HG02678 (cell line): Measurements from ENCODE around the gene SPAG7.

Experiments used
- ATAC-seq: cut with Tn5 transposase; IDR thresholded peaks from one replicate; pipeline ENCODE4 v1.9.1; 2021; ENCODE audit warnings: mild to moderate bottlenecking, moderate library complexity; ENCODE audit not compliant: unreplicated experiment

SPAG7 gene

DNA sequence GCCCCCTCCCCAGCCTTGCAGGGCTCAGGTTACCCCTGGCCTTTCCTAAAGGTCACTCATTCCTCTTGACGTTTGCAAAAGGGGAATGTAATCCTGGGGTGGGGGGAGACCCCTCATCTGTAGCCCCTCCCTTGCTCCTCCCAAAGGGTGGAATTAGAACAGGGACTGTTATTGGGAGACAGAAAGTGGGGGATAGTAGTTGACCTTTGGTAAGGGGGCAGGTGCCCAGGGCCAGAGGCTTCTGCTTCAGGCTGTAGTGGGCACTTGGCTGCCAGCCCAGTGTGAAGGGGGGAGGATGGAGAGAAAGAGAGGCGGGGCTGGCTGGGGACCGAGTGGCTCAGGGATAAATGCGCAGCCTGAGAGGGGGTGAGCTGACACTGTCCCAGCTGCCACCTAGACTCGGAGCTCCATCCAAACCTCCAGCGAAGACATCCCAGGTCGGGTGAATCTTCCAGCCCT lies 16.8 kb downstream of the SPAG7 start, which contains the start of gene ENO3:
ENO3 (plus strand) TSS at position 374 of the 459 bp plus-strand sequence. CDS start 711 bp downstream, outside the sequence.
- no peak for ATAC-seq

DNA sequence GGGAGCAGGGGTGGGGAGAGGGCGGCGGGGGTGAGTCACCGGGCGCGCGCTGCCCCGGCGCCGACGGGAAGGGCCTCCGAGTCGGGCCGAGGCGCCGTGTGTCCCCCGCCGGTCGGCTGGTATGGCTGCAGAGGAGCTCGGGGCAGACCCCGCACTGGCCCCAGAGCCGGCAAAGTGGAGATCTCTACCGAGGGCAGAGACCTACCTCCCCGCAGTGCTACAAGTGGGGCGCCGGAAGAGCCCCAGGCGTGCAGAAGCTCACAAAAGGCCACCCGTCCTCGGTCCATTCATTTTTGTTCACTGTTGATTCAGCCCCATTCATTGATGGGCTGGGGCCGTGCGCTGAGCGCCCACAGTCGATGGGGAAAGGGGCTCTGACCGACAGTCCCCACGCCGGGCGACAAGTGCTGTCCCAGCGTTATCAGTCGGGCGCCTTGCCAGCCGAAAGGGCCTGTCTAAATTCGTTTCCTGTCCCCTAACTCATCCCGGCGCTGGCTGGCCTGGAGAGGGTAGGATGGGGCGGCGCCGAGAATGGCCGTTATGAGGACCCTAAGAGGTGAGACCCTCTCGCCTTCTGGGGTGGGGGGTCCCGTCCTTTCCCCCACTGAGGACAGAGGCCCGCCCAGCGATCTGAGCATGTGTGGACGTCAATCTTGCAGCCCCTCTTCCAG lies 17.4 kb downstream of the SPAG7 start:
- no peak for ATAC-seq

DNA sequence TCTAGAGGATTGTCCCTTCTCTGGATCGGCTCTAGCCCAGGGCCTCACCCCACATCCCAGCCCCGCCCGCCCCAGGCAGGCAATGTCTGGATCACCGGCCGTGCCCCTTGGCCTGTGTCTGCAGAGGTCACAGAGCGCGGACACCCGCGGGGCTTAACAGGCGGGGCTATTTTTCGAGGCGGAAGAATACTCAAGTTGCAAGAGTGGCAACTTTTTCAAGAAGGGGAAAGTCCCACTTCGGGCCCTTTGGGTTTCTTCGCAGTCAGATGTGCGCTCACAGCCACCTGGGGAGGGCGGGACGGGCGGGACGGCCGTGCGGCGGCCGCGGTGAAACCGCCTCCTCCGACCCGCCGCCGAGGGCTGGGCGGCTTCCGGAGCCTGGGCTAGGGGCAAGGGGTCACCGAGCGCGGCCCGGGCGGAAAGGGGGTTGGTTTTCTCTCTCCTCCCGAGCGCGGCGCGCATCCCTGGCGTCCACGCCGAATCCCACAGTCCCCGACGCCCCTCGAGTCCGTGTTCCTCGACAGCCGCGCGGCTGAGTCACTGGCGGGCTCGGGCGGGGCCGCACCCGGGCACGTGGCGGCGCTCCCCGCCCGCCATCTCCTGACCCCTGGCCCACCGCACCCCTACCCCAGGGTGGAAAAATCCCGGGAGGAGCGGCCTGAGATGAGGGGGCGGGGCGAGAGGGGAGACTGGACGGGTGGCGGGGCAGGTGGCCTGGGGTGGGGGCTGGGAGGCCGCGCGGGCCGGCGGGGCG lies 18.1 kb downstream of the SPAG7 start:
- peak; percentile 37 for ATAC-seq

DNA sequence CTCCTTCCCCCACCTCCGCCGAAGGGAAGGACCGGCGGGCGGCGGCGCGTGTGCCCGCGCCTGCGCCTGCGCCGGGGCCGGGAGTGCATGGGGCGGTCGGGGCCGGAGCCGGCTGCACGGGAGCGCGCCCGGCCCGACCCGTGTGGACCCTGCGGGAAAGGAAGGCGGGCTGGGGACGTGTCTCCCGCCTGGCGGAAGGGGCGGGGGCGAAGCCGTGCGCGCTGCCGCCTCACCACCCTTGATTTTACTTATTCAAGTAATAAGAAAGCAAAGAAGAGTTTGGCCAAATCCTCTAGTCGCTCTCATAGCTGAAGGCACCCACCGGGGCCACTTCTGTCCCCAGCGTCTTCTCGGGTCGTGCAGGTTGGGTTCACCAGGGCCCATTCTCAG lies 18.7 kb downstream of the SPAG7 start:
- peak; percentile 39 for ATAC-seq

DNA sequence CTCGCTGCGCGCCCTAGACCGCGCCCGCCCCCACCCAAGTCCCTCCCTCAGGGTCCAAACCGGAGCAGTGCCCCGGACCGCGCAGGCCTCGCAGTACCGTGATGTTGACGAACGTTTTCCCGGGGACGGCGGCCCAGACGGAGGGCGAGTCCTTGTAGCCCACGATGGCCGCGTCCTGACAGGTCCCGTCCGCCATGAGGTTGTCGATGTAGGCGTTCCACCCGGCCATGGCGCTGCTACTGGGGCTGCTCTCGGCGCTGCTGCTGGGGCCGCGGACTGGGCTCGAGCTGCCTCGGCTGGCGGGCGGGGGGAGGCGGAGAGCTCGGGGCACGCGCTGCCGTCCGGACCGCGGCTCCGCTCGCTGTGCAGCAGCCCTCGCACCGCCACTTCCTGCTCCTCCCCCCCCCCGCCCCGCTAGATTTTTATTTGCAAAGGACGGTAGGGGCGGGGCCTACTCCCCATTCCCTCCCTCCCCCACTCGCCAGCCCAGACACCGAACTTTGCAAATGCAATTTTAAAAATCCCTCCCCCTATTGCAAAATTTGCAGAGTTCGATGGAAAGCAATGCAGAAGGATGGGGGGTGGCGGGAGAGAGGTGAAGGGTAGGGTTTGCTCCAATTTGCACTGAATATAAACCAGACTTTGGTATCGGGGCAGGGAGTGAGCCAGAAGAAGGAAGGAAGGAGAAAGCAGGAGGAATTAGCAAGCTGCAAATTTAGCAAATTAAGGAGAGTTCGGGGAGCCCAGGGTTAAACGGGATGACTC lies 19.3 kb downstream of the SPAG7 start, which contains the start of gene PFN1:
PFN1 (minus strand) TSS at position 365 of the 765 bp plus-strand sequence; CDS start at position 229, 136 bp downstream.
- peak; percentile 25 for ATAC-seq

DNA sequence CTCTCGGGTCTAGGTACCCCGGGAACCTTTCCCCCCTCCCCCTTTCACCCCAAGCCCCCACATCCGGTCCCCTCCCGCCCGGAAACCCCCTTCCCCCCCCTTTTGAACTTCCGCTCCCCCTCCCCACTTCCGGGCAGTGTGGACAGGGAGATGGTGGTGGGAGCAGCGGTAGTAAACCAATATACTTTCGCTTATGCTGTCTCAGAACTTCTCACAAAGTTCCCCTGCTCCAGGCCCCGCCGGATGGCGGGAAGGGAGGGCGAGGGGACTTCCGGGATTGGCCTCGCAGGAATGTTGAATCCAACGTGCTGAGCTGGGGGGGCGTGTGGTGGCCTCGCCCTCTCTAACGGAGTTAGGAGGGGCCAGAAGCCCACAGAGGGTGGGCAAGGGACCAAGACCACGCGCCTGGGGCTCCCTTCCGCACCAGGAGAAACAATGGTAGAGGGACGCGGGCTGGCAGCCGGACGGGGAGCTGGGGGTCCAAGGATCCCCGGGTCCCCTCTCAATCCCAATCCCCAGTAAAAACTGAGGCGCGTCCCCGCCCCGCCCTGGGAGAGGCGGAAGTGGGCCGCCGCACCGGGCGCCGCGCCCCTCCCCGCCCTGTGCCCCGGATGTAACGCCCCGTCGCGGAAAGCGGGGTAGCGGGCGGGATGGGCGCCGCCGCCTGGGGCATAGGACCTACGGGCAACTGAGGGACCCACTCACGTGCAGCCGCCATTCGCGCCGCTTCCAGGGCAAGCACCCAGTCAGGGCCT lies 20.0 kb downstream of the SPAG7 start:
- ATAC-seq = no peak

DNA sequence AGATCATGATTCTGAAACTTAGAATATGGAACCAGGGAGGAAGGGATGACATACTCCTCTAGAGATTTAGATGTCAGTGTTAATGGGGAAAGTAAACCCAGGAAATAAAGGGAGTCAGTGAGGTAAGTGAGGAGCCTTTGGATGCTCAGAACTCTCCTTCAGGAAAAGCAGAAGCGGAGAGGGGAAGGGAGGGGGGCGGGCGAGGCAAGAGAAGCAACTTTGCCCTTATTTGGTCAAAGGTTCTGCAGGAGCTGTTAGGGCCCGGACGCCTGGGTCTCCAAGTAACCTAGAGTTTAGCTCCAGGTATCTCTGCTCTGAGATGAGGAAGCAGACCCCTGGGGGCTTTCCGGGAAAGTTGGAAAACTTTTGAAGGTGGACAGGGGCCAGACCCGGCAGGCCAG lies 20.6 kb downstream of the SPAG7 start:
- ATAC-seq = no peak

DNA sequence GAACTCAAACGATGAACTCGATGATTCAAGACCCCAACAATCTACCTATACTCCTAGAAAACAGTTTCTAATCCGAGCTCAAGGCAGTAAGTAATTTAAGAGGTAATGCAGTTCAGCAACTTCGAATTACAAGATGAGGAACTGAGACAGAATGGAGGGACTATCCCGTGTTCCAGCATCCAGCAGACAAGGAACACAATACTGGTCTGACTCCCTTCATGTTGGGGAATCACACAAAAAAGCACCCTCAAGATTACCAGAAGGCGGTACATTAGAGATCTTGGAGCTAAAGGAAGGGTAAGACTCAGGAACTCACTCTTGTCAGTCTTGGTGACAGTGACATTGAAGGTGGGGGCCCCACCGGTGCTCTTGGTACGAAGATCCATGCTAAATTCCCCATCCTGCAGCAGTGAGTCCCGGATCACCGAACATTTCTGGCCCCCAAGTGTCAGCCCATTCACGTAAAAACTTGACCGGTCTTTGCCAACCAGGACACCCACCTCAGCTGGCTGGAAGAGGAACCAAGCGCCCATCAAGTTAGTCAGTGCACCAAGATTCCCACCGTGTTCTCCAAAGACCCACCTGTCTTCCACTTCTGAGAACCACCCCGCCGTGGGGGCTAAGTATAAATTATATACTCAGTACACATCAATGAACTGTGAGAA lies 21.2 kb downstream of the SPAG7 start:
- ATAC-seq = no peak

DNA sequence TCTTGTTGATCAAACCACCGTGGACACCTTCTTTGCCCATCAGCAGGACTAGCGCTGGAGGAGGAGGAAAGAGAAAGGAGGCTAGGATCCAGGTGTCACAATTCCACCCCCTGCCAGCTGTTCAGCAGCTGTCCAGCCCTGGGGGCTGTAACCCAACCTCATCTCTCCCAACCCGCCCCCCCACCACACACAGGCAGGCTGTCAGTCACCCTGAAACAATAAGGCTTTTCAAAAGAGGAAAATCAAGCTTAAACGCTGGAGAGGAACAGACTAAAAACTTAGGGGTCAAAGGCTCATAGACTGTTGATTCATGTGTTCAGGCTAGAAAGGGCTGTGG lies 21.7 kb downstream of the SPAG7 start:
- no peak for ATAC-seq

DNA sequence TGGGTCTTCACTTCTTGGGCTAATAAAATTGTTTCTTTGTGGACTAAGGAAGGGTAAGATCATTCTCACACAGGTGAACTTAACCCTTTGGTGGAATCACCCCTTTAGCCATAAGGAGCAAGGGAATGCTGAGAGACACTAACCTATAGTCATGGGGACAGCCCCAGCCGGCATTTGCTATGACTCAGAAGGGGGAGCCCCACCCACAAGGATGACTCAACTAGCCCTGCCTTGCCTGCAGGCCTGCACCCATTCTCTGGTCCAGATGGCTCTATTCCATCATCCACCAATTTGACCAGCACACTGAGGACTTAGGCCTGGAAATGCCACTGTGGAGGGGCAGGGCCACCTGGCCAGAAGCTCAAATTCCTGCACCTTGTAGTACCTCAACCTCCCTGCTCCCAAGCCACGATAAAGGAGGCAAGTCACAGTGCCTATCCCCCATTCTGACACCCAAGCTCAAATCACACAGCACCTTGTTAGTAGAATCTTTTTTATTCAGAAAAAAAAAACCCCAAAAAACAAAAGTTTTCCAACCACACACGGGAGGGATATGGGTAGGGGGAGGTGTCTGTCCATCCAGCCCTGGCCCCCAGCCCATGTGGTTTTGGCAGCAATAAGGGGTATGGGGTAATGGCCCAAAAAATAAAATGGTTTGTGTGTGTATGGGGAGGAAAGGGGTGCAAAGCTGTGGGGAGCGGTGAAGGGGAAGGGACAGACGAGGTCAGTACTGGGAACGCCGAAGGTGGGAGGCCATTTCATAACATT lies 22.3 kb downstream of the SPAG7 start:
- ATAC-seq = no peak

DNA sequence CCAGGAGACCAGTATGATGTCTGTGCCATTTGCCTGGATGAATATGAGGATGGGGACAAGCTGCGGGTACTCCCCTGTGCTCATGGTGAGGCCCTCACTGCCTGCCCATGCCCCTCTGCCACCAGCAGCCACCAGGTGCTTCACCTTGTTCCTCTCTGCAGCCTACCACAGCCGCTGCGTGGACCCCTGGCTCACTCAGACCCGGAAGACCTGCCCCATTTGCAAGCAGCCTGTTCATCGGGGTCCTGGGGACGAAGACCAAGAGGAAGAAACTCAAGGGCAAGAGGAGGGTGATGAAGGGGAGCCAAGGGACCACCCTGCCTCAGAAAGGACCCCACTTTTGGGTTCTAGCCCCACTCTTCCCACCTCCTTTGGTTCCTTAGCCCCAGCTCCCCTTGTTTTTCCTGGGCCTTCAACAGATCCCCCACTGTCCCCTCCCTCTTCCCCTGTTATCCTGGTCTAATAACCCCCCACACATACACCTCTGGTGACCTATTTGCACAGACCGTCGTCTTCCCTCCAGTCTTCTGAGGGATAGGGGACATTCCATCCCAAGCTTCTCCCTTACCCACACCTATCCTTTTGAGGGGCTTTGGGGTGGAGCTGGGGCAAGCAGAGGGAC lies 23.0 kb downstream of the SPAG7 start:
- ATAC-seq = no peak

DNA sequence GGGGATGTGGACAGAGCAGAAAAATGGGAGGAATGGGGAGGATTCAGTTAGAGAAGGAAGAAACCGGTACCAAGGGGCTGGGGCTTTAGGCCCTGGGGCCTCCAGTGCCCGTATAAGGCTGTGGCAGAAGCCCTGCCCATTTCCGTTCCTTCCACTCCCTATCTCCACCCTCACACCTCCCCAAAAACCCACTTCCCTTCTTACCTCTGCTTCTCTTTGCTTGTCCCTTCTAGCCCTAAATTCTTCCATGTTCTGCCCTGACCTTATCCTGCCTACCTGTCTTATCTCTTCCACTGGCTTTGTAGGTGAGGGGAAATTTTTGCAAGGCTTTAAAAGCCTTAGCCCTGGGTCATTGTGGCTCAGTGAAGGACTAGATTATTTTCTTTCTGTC lies 23.5 kb downstream of the SPAG7 start:
- no peak for ATAC-seq

DNA sequence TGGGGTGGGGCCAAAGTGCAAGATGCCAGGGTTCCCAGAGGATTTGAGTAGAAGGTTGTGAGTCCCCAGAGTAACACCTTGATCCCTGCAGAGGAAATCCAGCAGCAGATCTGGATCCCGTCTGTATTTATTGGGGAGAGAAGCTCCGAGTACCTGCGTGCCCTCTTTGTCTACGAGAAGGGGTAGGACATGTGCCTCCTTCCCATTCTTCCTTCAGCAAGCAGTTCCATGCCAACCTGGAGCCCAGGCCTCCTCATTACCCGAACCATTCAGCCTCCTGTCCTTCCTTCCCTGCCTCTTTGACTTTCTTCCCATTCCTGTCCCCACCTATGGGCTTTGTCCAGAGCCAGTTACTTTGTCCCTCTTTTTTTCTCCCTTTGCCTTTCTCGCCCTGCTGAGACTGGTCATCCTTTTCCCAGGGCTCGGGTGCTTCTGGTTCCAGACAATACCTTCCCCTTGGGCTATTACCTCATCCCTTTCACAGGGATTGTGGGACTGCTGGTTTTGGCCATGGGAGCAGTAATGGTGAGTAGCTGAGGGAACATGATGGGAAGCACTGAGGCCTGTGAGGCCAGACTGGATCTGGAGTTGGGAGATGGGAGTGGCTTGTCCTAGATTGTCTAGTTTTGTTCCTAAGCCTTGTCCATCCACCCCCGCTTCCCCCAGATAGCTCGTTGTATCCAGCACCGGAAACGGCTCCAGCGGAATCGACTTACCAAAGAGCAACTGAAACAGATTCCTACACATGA lies 24.7 kb downstream of the SPAG7 start:
- ATAC-seq = no peak

DNA sequence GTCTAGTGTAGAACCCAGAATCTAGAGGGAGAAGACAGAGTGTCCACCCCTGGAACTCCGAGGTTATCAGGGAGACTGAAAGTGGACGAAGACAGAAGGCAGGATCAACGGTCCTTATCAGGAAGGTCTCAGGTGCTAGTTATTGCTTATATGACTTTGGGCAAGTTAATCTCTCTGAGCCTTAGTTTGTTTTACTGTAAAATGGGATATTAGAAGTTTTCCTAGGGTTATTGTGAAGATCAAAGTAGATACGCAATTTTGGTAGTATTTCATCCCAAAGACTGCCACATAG lies 26.4 kb downstream of the SPAG7 start:
- no peak for ATAC-seq

DNA sequence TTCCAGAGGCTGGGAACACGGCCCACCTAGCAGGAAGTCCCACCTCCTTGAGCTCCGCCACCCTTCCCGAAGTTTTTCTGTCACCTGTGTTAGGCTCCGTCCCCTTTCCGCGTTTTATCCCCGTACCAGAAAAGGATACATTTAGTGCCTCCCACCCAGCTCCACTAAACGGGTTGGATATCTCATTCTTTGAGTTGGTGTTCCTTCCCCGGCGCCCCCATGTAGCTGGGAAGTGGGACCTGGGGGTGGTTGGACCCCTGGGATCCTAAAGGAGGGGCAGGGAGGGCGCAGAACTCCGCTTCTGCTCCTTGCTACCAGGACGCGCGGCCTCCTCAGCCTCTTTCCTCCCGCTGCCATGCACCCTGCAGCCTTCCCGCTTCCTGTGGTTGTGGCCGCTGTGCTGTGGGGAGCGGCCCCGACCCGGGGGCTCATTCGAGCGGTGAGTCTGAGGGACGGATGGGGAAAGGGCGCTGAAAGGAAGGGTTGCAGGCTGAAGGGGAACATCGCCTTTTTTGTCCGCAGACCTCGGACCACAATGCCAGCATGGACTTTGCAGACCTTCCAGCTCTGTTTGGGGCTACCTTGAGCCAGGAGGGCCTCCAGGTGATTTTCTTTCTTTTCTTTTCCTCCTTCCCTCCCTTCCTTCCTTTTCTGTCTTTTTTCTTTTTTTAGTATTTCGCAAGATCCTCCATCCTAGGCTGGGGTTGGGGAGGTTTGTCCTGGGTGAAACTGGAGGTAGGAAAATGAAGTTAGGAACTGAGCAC lies 26.9 kb downstream of the SPAG7 start:
- no peak for ATAC-seq

DNA sequence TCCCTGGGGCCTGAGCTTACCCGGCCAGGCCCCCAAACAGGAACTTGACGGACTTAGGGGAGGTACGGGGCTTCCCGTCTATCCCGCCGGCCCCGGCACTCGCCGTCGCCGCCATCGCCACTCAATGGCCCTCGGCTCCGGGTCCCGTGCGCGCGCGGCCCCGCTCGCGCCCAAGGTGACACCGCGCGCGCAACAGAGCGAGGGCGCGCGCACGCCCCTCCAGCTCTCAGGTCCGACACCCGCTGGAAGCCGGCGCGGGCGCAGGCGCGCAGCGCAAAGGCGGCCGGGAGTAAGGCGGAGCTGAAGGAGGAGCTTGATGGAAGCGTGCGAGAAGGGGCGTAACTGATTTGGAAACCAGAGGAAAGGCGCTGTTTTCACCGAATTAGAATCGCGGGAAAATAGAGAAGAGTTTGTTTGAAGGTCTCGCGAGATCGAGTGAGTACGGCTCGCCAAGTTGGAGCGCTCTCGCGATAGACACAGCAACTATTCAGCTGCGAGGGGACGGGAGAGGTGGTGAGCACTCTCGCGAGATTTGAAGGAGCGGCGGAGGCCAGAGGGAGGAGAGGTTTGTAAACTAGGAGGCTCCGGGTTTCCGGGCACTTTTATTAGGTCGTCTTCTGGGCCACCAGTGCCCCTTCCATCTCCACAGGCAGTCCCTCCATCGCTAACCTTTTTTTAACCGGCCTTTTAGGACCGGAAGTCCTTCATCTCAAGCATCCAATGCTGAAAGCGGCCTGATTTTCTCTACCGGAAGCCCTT lies 27.6 kb downstream of the SPAG7 start, which contains the start of the genes RNF167 and SLC25A11:
RNF167 (plus strand) TSS at position 473 of the 759 bp plus-strand sequence. CDS start 642 bp downstream, outside the sequence.
SLC25A11 (minus strand) TSS at position 251 of the 759 bp plus-strand sequence; CDS start at position 115, 136 bp downstream.
- peak; percentile 77 for ATAC-seq

DNA sequence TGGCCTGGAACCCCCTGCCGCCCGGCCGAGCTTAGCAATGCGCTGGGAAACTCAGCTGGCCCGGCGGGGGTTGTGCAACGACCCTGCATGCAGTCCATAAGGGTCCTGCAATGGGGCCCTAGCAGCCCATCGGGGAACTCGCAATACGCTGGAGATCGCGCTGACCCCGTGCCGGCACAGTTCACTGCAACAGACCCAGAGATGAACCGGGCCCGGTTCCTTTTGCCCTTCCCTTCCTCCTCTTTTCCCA lies 28.1 kb downstream of the SPAG7 start:
- ATAC-seq = peak; percentile 4
